KMS-11 (cell line): Measurements from ENCODE around the gene GBX1.

Source experiments
- H2AFZ ChIP-seq: fragments of 200-600 bp; sonication (generic); 2 replicates; pipeline ENCODE4 v1.6.1; 2016; ENCODE audit warnings: antibody characterized with exemption, mixed run types, low read depth
- H3K27ac ChIP-seq: fragments of 200-600 bp; sonication (generic); 2 replicates; pipeline ENCODE4 v1.6.1; 2016; ENCODE audit warnings: mild to moderate bottlenecking, mixed run types
- H3K27me3 ChIP-seq: fragments of 200-600 bp; sonication (generic); 2 replicates; pipeline ENCODE4 v1.6.1; 2017; ENCODE audit warnings: mild to moderate bottlenecking, low read depth, mixed run types, moderate library complexity; ENCODE audit not compliant: insufficient read depth
- H3K36me3 ChIP-seq: fragments of 200-600 bp; sonication (generic); 2 replicates; pipeline ENCODE4 v1.6.1; 2017; ENCODE audit warnings: mild to moderate bottlenecking, mixed run types; ENCODE audit not compliant: insufficient read depth
- H3K4me1 ChIP-seq: fragments of 200-600 bp; sonication (generic); 2 replicates; pipeline ENCODE4 v1.6.1; 2016; ENCODE audit warnings: mild to moderate bottlenecking, low read depth, mixed run types; ENCODE audit not compliant: poor library complexity, severe bottlenecking
- H3K4me2 ChIP-seq: fragments of 200-600 bp; sonication (generic); 2 replicates; pipeline ENCODE4 v1.7.0; 2016; ENCODE audit warnings: mild to moderate bottlenecking, mixed run types
- H3K4me3 ChIP-seq: fragments of 200-600 bp; sonication (generic); IDR thresholded peaks from 2 replicates; pipeline ENCODE4 v1.6.1; 2017; ENCODE audit warnings: low read depth, low read length, mixed read lengths; ENCODE audit not compliant: insufficient read depth
- H3K79me2 ChIP-seq: fragments of 200-600 bp; sonication (generic); 2 replicates; pipeline ENCODE4 v1.6.1; 2016; ENCODE audit warnings: low read depth, mixed run types; ENCODE audit not compliant: insufficient read depth
- H3K9ac ChIP-seq: fragments of 200-600 bp; sonication (generic); 2 replicates; pipeline ENCODE4 v1.6.1; 2016; ENCODE audit warnings: mild to moderate bottlenecking, mixed run types
- H4K20me1 ChIP-seq: fragments of 200-600 bp; sonication (generic); 2 replicates; pipeline ENCODE4 v1.6.1; 2016; ENCODE audit warnings: mild to moderate bottlenecking, mixed run types; ENCODE audit not compliant: insufficient read depth
- CTCF ChIP-seq: fragments of 200-600 bp; sonication (generic); conservative IDR thresholded peaks from 2 replicates; pipeline ENCODE4 v1.6.1; 2017; ENCODE audit warnings: low read depth, mild to moderate bottlenecking, antibody characterized with exemption, low read length, moderate library complexity, mixed read lengths

Gene GBX1

GRCh38 chr7:151204383-151205032 is 37.0 kb upstream of the GBX1 start:
- no peak for TF ChIP-seq CTCF
- H4K20me1 ChIP-seq = no peaks in the 10 kb centered on the region
- no peaks in the 10 kb centered on the region for H3K4me1 ChIP-seq
- H3K27me3 ChIP-seq = peaks cover 82% of the 10 kb centered on the region
- no peak overlapping the region for H3K4me3 ChIP-seq
- no peaks in the 10 kb centered on the region for H3K79me2 ChIP-seq
- no peak overlapping the region for H3K4me2 ChIP-seq
- no peak overlapping the region for H3K27ac ChIP-seq
- no peaks in the 10 kb centered on the region for H3K36me3 ChIP-seq
- no peak overlapping the region for H3K9ac ChIP-seq
- no peak overlapping the region for H2AFZ ChIP-seq

- TF ChIP-seq CTCF = no peak
- H3K79me2 ChIP-seq = no peaks in the 10 kb centered on the region
- no peaks in the 10 kb centered on the region for H3K4me1 ChIP-seq
- no peak overlapping the region for H3K27ac ChIP-seq
- H3K9ac ChIP-seq = no peak overlapping the region
- H2AFZ ChIP-seq = no peak overlapping the region
- no peak overlapping the region for H3K4me2 ChIP-seq
- H3K4me3 ChIP-seq = no peak overlapping the region
- no peaks in the 10 kb centered on the region for H3K36me3 ChIP-seq
- H4K20me1 ChIP-seq = no peaks in the 10 kb centered on the region
- H3K27me3 ChIP-seq = peaks cover 99% of the 10 kb centered on the region
Observed at GRCh38 chr7:151202836-151203235, 35.3 kb upstream of the GBX1 start.

- H3K27ac ChIP-seq = no peak overlapping the region
- no peak overlapping the region for H3K4me3 ChIP-seq
- H3K79me2 ChIP-seq = no peaks in the 10 kb centered on the region
- no peaks in the 10 kb centered on the region for H4K20me1 ChIP-seq
- no peak overlapping the region for H3K9ac ChIP-seq
- H3K4me2 ChIP-seq = no peak overlapping the region
- no peaks in the 10 kb centered on the region for H3K36me3 ChIP-seq
- H3K4me1 ChIP-seq = no peaks in the 10 kb centered on the region
- peaks cover 99% of the 10 kb centered on the region for H3K27me3 ChIP-seq
- TF ChIP-seq CTCF = no peak
- no peak overlapping the region for H2AFZ ChIP-seq
Observed at GRCh38 chr7:151201751-151202150, 34.3 kb upstream of the GBX1 start.

DNA sequence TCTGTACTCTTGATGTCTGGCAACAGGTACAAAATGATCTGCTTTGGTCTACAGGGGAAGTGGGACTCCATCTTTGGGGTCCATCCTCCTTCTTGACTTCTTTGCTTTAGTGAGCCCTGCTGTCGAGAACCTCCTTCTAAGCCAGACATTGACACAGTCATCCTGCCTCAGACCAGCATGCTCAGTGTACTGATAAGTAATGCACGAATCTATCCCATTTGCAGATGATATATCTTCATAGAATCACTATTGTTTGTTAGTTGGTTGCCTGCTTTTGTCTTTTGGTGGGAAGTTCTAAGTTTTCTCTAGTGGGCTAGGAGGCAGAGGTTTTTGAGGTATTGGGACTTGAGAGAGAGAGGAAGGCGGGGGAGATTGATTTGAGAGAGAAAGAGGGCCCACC is 33.9 kb upstream of the GBX1 start:
- no peak overlapping the region for H3K27ac ChIP-seq
- H2AFZ ChIP-seq = no peak overlapping the region
- H3K79me2 ChIP-seq = no peaks in the 10 kb centered on the region
- H3K36me3 ChIP-seq = no peaks in the 10 kb centered on the region
- no peak overlapping the region for H3K4me3 ChIP-seq
- H3K4me2 ChIP-seq = no peak overlapping the region
- TF ChIP-seq CTCF = no peak
- H3K9ac ChIP-seq = no peak overlapping the region
- H4K20me1 ChIP-seq = no peaks in the 10 kb centered on the region
- H3K27me3 ChIP-seq = peaks cover 99% of the 10 kb centered on the region
- H3K4me1 ChIP-seq = no peaks in the 10 kb centered on the region
